ENCODE data around the gene DNAH2. TPM values are rescaled to one million over a fixed set of nuclear protein-coding genes. Genes with fewer than 3 reads are reported as not detected.

Gene DNAH2
- total and polyA plus RNA-seq, 9 of the 15 experiments (the other 6 are each of a cell fraction or from before 2014, with no cell fraction given): 0.03 TPM; not detected in 8

- TF ChIP-seq ZNF592 (IDR thresholded peaks at IDR 0.05) (no peak), TRIM25 (IDR thresholded peaks at IDR 0.05; ENCODE audit: borderline replicate concordance) (no peak), NELFE (IDR thresholded peaks at IDR 0.05; ENCODE audit: insufficient read depth, insufficient read length) (no peak), KLF13 (tag; IDR thresholded peaks at IDR 0.05; ENCODE audit: borderline replicate concordance, low read depth) (no peak), FOXA1 (IDR thresholded peaks at IDR 0.05; ENCODE audit: borderline replicate concordance) (no peak), GATAD2B (IDR thresholded peaks at IDR 0.05; ENCODE audit: borderline replicate concordance) (no peak), PHF20 (IDR thresholded peaks at IDR 0.05; ENCODE audit: partially characterized antibody) (no peak), BCL6 (CRISPR knock-in tag; IDR thresholded peaks at IDR 0.05) (no peak), ZBTB7A (IDR thresholded peaks at IDR 0.05; ENCODE audit: borderline replicate concordance, control insufficient read depth, low read depth, low read length) (peak; percentile 91), IRF1 (CRISPR knock-in tag; IDR thresholded peaks at IDR 0.05; ENCODE audit: borderline replicate concordance) (no peak), PTTG1 (tag; IDR thresholded peaks at IDR 0.05; ENCODE audit: low read depth) (no peak), BACH1 (tag; IDR thresholded peaks at IDR 0.05) (0 out of 2 replicates have a peak, but pooled peaks have one; percentile 51)
- TF ChIP-seq, protein P1, sequence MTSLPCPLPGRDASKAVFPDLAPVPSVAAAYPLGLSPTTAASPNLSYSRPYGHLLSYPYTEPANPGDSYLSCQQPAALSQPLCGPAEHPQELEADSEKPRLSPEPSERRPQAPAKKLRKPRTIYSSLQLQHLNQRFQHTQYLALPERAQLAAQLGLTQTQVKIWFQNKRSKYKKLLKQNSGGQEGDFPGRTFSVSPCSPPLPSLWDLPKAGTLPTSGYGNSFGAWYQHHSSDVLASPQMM (CRISPR knock-in tag; IDR thresholded peaks at IDR 0.05): no peak
Observed at GRCh38 chr17:7842380-7843256, 125.1 kb downstream of the DNAH2 start (continued).

Data from K562 (cell line).